NCI-H82 (cell line): ENCODE measurements around the gene SLIT3.

ENCODE experiments used
- DNase-seq: peaks from one replicate; lab custom pipeline; 2025; lab: John Stamatoyannopoulos, UW

The SLIT3 gene

DNA sequence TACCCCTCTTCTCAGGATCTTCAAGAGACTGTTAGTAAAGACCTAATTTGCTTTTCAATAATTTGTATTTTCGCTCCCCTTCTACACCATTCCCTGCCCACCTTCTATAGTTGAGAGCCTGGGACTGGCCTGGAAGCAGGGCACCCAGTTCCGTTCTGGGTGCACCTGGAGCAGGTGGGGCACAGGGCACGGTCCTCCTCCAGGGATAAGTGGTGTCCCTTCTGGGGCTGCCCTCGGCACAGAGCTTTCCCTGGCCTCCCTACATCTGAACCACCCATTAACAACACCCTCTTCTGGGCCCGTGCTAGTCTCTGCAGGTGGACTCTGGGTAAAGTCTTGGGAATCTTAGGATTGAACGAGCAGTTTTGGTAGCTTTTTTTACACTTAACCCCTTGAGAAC, 628.9 kb downstream of the SLIT3 start:
- DNase-seq = no peak

DNA sequence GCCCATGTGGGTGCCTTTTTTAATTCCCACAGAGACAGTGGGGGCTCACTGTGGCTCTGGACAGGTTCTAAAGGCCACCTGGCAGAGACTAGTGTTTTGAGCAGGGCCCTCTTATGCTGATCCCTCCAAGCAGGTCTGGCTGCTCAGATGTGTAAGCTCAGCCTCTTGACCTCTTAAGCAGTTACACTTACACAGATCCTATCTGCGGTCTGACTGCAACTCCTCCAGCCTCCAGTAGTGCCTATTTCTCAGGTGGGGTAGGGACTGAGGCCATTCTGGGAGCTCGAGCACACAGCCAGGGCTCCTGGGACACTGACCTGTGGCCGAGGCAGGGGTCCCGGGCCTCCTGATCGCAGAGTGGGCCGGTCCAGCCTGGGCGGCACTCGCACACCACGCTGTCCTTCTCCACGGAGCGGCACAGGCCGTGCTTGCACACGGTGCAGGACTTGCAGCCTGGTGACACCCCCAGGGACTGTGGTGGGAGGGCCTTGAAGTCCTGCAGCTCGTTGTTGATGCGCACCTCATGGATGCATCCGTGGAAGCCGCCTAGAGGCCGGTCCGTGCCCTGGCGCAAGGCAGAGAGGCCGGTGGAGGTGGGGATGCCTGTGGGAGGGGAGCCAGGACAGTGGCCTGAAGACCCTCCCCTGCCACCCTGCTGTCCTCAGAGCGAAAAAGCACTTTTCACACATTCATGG, 629.9 kb downstream of the SLIT3 start:
- DNase-seq = peak; percentile 63

DNA sequence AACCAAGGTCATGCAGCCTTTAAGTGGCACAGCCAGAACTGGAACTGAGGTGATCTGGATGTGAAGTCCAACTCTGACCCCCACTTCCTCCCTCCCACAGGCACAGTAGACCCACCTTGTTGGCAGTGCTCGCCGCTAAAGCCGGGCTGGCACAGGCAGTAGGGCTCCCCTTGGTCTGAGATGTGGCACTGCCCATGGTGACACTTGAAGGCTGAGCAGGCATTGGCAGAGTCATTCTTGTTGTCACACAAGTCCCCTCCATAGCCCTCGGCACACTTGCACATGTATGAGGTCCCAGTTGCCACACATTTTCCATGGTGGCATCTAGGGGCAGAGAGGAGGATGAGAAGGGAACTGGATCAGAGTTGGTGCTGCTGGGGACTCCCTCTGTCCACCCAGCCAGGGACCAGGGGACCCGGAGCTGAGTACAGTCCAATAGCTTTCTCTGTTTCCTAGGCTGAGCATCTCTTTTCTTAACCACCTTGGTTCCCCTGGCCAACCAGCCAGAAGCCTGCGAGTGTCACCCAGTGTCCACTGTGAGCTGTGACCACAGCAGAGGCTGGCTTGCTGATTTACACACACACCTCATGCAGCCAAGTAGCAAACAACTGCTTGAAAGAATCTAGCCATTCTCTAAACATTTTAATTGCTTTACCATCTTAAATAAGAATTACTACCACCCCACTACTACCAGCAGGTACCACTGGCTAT, 631.1 kb downstream of the SLIT3 start:
- DNase-seq = no peak

DNA sequence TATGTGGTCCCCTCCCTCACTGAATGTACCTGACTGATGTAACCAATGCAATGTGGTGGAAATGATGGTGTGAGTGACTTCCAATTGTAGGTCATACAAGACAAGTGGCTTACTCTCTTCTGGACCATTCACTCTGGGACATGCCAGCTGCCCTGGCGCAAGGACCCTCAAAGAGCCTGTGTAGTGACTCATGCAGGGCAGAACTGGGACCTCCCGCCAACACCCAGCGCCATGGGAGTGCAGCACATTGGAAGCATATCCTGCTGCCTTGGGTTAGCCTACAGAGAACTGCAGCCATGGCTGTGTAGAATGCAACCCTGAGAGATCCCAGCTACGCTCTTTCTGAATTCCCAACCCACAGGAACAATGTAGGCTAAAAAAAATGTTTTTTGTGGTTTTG, 631.8 kb downstream of the SLIT3 start:
- no peak for DNase-seq

DNA sequence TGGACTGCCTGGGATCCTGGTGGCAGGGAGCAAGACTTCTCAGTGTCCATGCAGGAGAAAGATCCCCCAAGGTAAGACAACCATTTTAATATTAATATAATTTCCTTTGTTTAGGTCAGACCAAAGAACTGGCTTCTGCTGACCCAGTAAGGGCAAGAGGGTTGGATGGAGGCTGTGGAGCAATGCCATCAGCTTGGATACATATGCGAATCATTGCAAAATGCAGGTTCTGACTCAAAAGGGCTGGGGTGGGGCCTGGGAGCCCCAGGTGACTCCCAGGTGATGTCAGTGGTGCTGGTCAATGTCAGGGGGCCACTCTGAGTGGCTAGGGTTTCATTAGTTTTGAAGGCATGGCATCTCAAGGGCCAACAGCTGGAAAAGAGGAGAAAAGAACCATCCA, 632.9 kb downstream of the SLIT3 start:
- DNase-seq = no peak

DNA sequence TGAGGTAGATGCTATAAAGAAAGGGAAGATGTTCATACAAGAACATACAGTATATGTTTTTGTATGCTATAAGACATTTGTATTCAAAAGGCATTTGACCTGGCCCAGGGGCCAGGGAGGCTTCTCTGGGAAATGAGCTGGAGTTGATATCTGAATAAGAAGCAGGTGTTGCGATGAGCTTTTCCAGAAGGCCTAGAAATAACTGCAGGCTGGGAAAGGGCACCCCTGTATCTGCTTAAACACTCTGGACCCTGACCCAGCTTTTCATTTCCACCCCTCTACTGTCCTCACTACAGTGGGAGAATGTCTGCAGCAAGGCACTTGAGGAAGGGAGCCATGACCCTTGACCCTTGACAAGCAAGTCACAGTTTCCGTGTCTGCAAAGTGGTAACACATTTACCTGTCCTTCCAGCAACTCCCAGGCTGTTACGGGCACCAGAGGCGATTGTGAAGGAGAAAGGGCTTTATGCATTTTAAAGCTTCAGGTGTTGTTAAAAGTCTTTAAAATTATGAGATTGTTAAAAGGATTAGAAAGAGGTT, 633.6 kb downstream of the SLIT3 start:
- no peak for DNase-seq

DNA sequence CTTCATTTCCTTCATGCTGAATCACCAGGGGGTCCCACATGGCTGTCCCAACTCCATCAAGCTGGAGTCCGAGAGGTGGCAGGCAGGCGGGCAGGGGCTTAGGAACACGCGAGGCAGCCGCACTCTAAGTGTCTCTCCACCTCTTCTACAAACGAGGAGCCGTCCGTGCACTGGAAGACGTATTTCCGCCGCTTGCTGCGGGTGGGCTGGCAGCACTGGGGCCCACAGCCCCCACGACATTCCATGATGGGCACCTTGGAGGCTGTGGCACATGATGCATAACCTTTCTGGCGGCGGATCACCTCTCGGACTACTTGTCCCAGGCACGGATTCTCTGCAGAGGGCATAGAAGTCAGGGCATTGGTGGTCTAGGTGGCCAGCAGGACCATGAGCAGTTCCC, 634.6 kb downstream of the SLIT3 start:
- DNase-seq = no peak

DNA sequence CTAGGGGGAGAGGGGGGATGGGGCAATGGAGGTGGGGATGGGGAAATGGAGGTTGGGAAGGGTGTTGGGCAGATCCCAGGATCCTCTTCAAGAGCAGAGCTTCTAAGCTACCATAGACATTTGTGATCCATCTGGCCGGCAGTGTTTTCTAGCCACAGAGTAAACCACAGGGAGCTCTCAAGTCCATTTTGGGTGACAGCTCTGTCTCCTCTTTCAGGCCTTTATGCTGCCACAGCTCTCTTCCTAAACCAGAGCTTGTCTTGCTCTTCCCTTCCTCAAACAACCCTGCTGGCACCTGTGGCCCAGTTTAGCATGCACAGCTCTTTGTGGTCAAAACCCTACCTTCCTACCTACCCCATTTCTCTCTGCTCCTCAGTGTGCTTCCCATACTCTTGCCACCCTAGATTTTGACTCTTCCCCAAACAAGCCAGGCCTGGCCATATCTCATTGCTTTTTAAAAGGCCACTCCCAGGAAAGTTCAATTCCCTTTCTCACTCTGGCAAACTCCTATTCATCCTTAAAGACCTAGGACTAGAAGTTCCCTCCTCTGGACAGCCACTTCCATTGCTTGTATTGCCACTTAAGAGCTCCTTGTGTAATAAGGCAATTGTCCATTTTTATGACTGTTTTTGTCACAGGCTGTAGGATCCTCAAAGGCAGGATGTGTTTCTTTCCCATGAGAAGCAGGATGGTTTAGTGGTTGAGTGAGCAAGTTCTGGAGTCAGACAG, 637.5 kb downstream of the SLIT3 start:
- no peak for DNase-seq

DNA sequence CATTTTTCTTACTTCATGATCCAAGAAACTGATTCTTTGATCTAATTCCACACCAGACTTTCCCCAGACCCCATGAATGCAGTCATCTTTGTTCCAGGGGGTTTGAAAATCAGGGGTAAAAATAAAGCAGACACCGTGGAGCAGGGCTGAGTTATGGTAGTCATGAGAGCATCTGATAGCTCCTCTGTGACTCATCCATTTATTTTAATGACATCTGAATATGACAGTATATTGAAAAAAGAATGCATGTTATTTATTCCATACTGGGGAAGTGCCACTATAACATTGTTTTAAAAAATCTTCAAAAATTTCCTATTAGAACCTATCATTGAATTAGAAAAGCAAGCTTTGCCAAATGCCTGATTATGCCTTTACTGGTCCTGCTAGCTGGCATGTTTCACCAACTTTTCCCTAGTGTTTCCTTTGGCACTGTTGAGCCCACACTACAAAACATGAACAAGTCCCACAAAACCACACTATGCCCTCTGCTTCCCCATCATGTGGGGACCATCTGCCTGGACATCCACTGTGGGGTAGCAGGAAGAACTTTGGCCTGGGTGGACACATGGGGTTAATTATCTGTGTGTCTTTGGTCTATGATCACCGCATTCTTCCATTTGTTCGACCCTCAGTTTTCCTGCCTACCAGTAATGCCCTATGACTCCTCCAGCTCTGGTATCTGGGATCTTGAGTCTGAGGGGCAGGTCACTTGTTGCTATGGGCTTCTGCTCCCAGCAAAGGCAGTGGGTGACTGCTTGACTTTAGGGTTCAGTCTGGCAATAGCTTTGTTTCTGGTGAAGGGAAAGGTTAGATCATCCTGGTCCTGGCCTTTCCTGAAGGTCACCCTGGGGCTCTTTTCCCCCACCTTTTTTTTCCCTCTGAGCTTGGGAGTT, 639.1 kb downstream of the SLIT3 start:
- DNase-seq = no peak

DNA sequence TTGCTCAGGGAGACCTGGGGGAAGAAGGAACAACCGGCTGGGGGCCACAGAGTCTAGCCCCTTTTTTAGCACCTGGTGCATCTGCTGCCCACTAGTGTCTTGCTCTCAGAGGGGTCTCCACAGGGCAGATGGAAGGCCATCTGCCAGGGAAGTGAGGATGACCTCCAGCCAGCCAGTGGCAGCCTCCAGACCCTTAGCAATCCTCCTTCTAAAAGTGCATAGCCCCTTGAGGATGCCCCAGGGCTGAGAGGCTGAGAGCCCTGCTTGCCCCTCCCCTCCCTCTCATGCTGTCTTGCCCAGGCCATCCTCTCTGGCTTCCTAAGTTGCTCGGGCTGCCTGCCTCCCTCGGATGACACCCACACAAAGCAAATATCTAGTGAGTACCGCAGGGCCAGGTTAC, 640.2 kb downstream of the SLIT3 start:
- no peak for DNase-seq

DNA sequence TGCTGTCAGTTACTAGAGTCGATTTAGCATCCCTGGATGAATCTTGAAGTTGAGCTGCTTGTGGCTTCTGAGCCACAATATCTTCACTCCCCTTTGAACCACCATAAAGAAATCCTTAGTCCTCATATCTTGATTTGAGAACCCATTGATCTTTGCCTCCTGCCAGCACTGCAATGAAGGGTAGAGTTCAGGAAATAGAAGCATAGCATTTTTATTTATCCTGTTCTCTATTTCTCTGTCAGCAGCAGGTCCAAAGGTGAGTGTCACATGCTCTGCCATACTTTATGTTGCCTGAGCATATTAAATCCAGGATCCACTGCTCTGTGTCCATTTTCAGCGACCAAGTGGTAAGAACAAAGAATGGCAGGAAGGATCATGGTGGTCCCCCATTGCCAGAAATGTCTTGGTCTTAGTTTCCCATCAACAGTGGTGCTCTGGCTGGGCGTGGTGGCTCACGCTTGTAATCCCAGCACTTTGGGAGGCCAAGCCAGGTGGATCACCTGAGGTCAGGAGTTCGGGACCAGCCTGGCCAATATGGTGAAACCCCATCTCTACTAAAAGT, 641.6 kb downstream of the SLIT3 start:
- no peak for DNase-seq

DNA sequence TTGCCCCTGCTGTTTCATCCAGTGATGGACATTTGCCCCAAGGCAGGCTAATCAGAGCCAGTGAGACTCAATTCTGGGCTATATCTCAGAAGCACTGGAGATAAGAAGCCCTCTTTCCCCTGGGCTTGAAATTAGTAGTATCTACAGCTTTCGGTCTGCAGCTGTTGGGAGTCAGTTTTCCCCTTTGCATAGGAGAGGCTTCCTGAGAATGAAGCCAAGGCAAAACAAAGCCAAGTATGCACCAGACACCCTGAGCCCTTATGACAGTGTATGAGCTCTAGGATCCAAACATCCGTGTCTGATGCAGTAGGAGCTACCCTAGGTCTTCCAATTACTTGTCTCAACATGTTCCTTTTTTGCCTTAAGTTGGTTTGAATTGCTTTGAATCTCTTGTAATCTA, 642.5 kb downstream of the SLIT3 start:
- DNase-seq = no peak

DNA sequence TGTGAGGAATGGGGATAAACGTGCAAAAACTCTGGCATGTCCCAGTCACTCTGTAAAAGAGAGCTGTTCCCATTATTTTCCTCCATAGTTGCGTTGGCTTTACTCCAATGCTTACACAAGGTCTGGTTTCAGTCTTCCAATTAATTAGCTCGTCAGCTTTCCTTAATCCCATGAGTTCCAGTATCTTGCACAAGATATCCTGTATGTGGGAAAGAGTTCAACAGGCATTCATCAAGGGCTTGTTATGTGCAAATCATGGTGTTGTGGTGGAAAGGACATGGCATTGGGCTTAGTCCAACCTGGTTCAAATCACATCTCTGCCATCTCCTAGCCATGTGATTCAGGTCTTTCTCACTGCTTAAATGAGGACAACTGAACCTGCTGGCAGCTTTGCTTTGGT, 644.3 kb downstream of the SLIT3 start:
- DNase-seq = peak; percentile 82

DNA sequence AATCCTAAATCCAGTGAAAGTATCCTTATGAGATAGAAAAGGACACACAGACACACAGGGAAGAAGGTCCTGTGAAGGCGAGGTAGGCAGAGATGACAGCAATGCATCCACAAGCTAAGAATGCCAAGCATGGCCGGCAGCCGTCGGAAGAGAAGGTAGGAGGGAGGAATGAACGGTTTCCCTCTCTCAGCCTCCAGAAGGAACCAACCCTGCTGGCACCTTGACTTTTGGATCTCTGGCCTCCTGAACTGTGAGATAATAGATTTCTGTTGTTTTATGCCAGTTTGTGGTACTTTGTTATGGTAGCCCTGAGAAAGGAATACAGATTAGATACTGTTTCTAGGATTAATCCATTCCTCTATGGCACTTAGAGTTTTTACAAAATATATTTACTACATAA, 645.6 kb downstream of the SLIT3 start:
- no peak for DNase-seq

DNA sequence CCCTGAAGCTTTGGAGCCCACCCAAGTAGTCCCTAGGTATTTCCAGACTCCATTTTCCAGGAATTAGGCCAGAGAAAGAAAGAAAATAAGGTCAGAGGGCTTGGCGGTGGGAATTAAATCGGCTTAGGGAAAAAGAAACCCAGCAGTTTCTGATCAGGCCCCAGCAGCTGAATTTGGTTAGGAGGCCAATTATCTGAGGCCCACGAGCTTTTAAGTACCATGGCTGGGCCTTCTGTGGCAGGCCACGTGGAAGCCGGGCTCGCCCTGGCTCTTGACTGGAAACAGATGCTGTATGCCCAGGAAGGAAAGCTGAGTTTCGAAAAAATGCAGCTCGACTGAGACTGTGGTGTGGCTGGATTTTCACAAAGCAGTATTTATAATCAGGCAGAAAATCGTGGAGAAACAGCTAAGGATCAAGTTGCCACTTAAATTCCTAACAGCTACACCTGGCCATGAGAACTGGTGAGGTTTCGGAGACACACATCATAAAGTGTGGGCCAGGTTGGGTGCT, 646.7 kb downstream of the SLIT3 start:
- DNase-seq = peak; percentile 83

DNA sequence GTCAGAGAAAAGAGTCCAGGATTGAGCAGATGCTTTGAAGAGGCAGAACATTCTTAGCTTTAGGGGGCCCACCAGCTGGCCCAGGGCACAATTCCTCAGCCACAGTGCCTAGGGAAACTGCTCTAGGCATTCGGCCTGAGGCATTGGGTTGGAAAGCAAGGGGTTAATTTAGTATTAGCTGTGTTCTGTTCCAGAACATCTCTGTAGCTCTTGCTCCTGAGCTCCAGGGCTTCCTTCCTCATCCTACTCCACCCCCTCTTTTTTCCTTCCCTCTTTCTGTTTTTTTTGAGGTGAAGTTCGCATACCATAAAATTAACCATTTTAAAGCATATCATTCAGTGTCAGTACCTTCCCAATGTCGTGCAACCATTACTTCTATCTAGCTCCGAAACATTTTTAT, 647.3 kb downstream of the SLIT3 start:
- peak; percentile 53 for DNase-seq

DNA sequence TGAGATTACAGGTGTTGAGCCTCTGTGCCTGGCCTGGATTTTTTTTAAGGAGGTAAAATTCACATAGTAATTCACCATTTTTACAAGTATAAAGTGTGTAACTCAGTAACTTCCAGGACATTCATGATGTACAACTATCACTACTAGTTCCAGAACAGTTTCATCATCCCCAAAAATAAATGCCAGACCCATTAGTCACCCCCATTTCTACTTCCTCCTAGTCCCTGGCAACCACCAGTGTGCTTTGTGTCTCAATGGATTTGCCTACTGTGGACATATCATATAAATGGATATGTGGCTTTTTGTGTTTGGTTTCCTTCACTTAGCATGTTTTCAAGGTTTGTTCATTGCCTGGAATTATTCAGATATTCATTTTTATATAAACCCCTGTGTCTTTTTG, 649.3 kb downstream of the SLIT3 start:
- DNase-seq = no peak

DNA sequence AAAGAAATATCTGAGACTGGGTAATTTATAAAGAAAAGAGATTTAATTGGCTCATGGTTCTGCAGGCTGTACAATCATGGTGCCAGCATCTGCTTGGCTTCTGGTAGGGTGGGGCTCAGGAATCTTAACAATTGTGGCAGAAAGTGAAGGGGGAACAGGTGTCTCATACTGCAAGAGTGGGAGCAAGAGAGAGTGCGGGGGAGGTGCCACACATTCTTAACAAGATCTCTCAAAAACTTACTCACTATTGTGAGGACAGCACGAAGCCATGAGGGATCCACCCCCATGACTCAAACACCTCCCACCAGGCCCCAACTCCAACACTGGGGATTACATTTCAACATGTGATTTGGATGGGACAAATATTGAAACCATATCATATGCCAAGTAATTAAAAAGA, 651.6 kb downstream of the SLIT3 start:
- peak; percentile 7 for DNase-seq

DNA sequence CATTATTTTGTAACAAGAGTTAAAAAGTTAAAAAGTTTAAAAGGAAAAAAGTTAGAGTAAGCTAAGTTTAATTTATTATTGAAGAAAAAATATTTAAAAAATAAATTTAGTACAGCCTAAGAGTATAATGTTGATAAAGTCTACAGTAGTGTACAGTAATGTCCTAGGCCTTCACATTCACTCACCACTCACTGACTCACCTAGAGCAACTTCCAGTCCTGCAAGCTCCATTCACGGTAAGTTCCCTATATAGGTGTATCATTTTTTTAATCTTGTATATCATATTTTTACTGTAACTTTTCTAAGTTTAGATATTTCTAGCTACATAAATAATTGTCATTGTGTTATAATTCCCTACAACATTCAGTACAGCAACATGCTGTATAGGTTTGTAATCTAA, 652.4 kb downstream of the SLIT3 start:
- no peak for DNase-seq

DNA sequence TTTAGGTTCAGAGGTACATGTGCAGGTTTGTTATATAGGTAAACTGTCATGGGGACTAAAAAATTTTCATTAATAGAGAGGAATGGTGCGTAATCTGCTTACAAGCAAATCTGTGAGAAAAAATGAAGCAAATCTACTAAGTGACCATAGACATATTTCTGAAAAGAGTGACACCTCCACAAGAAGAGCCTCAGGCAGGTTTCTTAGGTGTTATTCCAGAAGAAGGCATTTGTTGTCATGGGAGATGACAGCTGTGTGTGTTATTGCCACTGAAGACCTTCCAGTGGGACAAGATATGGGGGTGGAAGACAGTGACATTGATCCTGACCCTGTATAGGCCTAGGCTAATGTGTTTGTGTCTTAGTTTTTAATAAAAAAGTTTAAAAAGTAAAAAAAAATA, 652.9 kb downstream of the SLIT3 start:
- DNase-seq = no peak

DNA sequence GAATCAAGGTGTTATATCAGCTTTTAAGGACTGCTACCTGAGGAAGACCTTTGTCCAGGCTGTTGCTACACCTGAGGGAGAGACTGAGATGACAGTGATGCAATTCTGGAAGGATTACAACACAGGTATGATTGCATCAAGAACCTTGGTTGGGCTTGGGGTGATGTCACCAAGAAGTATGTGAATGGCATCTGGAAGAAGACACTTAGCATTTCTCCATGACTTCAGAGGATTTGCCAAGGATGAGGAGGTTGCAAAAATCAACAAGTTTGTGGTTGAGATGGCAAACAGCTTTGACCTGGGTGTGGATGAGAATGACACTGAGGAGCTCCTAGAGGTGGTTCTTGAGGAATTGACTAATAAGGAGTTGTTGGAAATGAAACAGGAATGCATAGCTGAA, 653.9 kb downstream of the SLIT3 start:
- no peak for DNase-seq
